Hepatocyte (in vitro differentiated cells): ENCODE measurements around the gene INSRR. TPM values are rescaled to one million over a fixed set of nuclear protein-coding genes. Genes with fewer than 3 reads are reported as not detected.

Source experiments
- DNase-seq: peaks from one replicate; pipeline ENCODE4 v3.0.0-alpha.2; 2016; ENCODE audit warnings: low spot score
- H2AFZ ChIP-seq: fragments of 200-600 bp; sonication (generic); 2 replicates; pipeline ENCODE4 v1.6.0; 2016; ENCODE audit warnings: antibody characterized with exemption, mild to moderate bottlenecking
- H3K27ac ChIP-seq: fragments of 200-600 bp; sonication (generic); 2 replicates; pipeline ENCODE4 v1.5.1; 2016; ENCODE audit warnings: mild to moderate bottlenecking
- H3K27me3 ChIP-seq: fragments of 200-600 bp; sonication (generic); 2 replicates; pipeline ENCODE4 v1.6.1; 2016
- H3K36me3 ChIP-seq: fragments of 200-600 bp; sonication (generic); replicated peaks from 2 replicates; pipeline ENCODE4 v1.5.1; 2016; ENCODE audit warnings: low read depth; ENCODE audit not compliant: insufficient read depth
- H3K4me1 ChIP-seq: fragments of 200-600 bp; sonication (generic); 2 replicates; pipeline ENCODE4 v1.5.1; 2016; ENCODE audit warnings: mild to moderate bottlenecking, moderate library complexity; ENCODE audit not compliant: insufficient read depth
- H3K4me2 ChIP-seq: fragments of 200-600 bp; sonication (generic); 2 replicates; pipeline ENCODE4 v1.6.0; 2016
- H3K4me3 ChIP-seq: fragments of 200-600 bp; sonication (generic); 2 replicates; pipeline ENCODE4 v1.5.1; 2016; ENCODE audit warnings: mild to moderate bottlenecking
- H3K79me2 ChIP-seq: fragments of 200-600 bp; sonication (generic); 2 replicates; pipeline ENCODE4 v1.6.0; 2017; ENCODE audit warnings: mild to moderate bottlenecking
- H3K9me2 ChIP-seq: fragments of 200-600 bp; sonication (generic); replicated peaks from 2 replicates; pipeline ENCODE4 v1.6.0; 2017; ENCODE audit warnings: mild to moderate bottlenecking; ENCODE audit not compliant: insufficient read depth
- H3K9me3 ChIP-seq: fragments of 200-600 bp; sonication (generic); 2 replicates; pipeline ENCODE4 v1.5.1; 2016; ENCODE audit warnings: low read depth, mild to moderate bottlenecking
- H4K20me1 ChIP-seq: fragments of 200-600 bp; sonication (generic); 2 replicates; pipeline ENCODE4 v1.6.0; 2016; ENCODE audit warnings: mild to moderate bottlenecking; ENCODE audit not compliant: insufficient read depth, poor library complexity, severe bottlenecking
- CTCF ChIP-seq: fragments of 200-600 bp; sonication (generic); IDR thresholded peaks from 2 replicates; pipeline ENCODE4 v1.5.1; 2016; ENCODE audit warnings: antibody characterized with exemption, mild to moderate bottlenecking; ENCODE audit not compliant: poor library complexity
- EZH2 ChIP-seq: fragments of 200-600 bp; sonication (generic); IDR thresholded peaks from 2 replicates; pipeline ENCODE4 v1.6.1; 2016; ENCODE audit warnings: antibody characterized with exemption, mild to moderate bottlenecking, borderline replicate concordance
- EZH2phosphoT487 ChIP-seq: fragments of 200-600 bp; sonication (generic); IDR thresholded peaks from one replicate; pipeline ENCODE4 v1.6.1; 2018; ENCODE audit warnings: antibody characterized with exemption, mild to moderate bottlenecking, low read depth, moderate library complexity; ENCODE audit not compliant: unreplicated experiment, severe bottlenecking
- WGBS: methylation state at CpG from one replicate; pipeline ENCODE4 v1.1.6; 2016; ENCODE audit warnings: low lambda C conversion rate; ENCODE audit errors: missing lambda C conversion rate; 5-methylcytosine and 5-hydroxymethylcytosine counted together
- polyA plus RNA-seq: library from polyadenylated mRNA; unstranded; fragments of >200 nt; fragmentation: Nextera tagmentation; extraction: Ambion mirVana; gene quantifications from 2 replicates; pipeline ENCODE4 v1.2.1, GENCODE V29; 2016
- total RNA-seq: library from RNA; depleted of rRNA; stranded (reverse); fragments of >200 nt; gene quantifications from 2 replicates; pipeline ENCODE4 v1.2.3, GENCODE V29; 2014

INSRR gene
- total and polyA plus RNA-seq, 2 experiments from 2014 or later = not detected

GRCh38 chr1:156813750-156814570 is 45.0 kb downstream of the INSRR start:
- Histone ChIP-seq H3K9me3 (no peaks in the 10 kb centered on the region), H3K27ac (no peak overlapping the region), H3K27me3 (peaks cover 6% of the 10 kb centered on the region), H2AFZ (peak overlapping the region; percentile 29), H3K36me3 (no peaks in the 10 kb centered on the region), H3K4me3 (peak overlapping the region; percentile 18), H3K9me2 (no peaks in the 10 kb centered on the region), H3K4me1 (peaks cover 20% of the 10 kb centered on the region), H3K79me2 (no peaks in the 10 kb centered on the region), H4K20me1 (no peaks in the 10 kb centered on the region), H3K4me2 (peak overlapping the region; percentile 84)
- TF ChIP-seq CTCF = peak; percentile 68
- no peak for TF ChIP-seq EZH2
- DNase-seq = peak; percentile 82
- 12% methylated on average over 56 of the region's 60 CpGs for WGBS

DNA sequence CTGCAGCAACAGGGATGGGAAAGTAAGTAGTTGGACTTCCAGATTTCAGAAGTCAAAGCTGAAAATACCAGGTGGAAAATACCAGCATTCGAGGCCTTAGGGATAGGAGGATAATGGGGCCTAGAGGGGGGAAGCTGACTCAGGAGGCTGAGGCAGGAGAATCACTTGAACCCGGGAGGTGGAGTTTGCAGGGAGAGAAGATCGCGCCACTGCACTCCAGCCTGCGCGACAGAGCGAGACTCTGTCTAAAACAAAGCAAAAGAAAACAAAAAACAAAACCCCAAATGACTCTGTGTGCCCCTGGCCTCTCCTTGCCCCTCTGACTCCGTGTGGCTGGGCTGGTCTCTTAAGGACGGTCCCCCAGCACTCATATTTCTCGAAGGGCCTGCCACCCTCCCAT is 45.6 kb downstream of the INSRR start:
- Histone ChIP-seq H3K4me2 (peak overlapping the region; percentile 84), H3K9me2 (no peaks in the 10 kb centered on the region), H3K4me1 (peaks cover 20% of the 10 kb centered on the region), H2AFZ (peak overlapping the region; percentile 29), H3K27me3 (peaks cover 6% of the 10 kb centered on the region), H3K79me2 (no peaks in the 10 kb centered on the region), H3K9me3 (no peaks in the 10 kb centered on the region), H4K20me1 (no peaks in the 10 kb centered on the region), H3K4me3 (peak overlapping the region; percentile 18), H3K36me3 (no peaks in the 10 kb centered on the region), H3K27ac (no peak overlapping the region)
- 62% methylated on average over 10 of the region's 10 CpGs for WGBS
- DNase-seq = no peak
- TF ChIP-seq EZH2 (no peak), EZH2phosphoT487 (no peak), CTCF (no peak)

DNA sequence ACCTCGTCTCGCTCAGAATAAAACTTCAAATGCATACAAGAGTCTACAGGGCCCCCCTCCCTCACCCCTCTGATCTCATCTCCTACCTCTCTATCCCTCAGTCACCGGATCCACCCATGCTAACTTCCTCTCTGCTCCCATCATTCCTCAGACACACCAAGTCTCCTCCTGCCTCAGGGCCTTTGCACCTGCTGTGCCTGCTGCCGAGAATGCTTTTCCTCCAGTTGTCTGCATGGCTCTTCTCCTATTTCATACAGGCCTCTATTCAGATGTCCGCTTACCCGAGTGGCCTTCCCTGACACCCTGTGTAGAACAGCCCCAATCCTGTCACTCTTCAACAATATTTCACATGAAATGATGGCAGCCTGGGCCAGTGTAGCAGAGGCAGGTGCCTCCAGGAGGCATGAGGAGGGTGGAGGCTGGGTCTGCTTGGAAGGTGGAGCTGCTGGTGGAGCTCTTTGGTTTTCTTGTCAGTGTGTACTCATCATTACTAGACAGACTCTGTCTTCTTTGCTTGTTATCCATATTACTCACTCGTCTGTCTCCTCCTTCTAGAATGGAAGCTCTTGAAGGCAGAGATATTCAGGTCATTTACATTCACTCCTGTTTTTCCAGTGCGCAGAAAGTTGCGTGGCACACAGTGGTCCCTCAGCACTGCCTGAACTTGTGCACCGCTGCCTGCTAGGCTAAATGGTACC is 46.5 kb downstream of the INSRR start:
- H2AFZ ChIP-seq = no peak overlapping the region

More for the DNA sequence above, 46.5 kb downstream of the INSRR start:
- Histone ChIP-seq H3K4me1 (peaks cover 20% of the 10 kb centered on the region), H3K27ac (no peak overlapping the region), H3K79me2 (no peaks in the 10 kb centered on the region), H3K36me3 (no peaks in the 10 kb centered on the region), H3K4me2 (no peak overlapping the region), H3K27me3 (peaks cover 6% of the 10 kb centered on the region), H4K20me1 (no peaks in the 10 kb centered on the region), H3K4me3 (no peak overlapping the region), H3K9me3 (no peaks in the 10 kb centered on the region), H3K9me2 (no peaks in the 10 kb centered on the region)
- 93% methylated on average over 10 of the region's 10 CpGs for WGBS
- DNase-seq = no peak
- TF ChIP-seq EZH2phosphoT487 (no peak), EZH2 (no peak), CTCF (no peak)
